Measurements from ENCODE around the gene PTPRM. TPM values are rescaled to one million over a fixed set of nuclear protein-coding genes. Genes with fewer than 3 reads are reported as not detected.

The PTPRM gene
- polyA plus RNA-seq, 4 donors: 82.9 to 104 (median 97.8) TPM

DNA sequence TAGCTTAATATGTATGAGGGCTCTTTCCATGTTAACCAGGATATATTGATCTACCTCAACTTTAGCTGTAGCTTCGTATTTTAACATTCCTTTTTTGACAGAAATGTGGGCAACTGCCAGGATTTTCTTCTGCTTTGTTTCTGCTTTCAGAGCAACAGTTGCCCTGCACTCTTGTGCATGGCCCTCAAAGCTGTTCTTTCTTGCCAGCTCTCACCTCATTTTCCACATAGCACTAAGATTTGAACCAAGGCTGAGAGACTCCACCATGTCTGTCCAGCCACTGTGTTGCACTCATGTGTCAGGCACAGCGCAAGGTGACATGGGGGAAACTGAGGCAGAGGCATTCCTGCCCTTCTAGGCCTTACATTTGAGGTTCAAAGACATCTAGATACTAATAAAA lies 619.3 kb downstream of the PTPRM start:
- DNase-seq (ENCODE audit: low read depth in 4 of 4, low spot score in 3 of 4): no peak

- no peak for DNase-seq (ENCODE audit: low read depth in 4 of 4, low spot score in 3 of 4)
Observed at GRCh38 chr18:8188184-8188583, 621.1 kb downstream of the PTPRM start.

DNA sequence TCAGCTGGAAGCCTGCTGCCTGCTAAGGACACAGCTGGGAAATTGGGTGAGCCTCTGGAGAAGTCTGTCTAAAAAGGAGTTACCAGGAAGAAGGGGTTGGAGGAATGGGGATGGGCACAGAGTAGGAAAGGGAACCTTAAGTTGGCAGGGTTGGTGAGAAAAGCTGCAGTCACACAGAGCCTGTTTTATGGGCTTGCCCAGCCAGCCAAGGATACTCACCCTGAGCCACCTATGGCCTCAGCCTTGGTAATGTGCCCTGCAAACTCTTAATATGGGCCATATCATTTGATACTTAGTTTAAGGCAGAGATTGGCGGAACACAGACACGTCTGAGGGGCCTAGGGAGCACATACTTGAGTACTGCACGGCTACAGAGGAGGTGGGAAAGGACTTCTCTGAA lies 623.9 kb downstream of the PTPRM start:
- no peak for DNase-seq (ENCODE audit: low read depth in 4 of 4, low spot score in 3 of 4)

- DNase-seq (ENCODE audit: low read depth in 4 of 4, low spot score in 3 of 4): no peak
Observed at GRCh38 chr18:8194431-8194830, 627.3 kb downstream of the PTPRM start.

DNA sequence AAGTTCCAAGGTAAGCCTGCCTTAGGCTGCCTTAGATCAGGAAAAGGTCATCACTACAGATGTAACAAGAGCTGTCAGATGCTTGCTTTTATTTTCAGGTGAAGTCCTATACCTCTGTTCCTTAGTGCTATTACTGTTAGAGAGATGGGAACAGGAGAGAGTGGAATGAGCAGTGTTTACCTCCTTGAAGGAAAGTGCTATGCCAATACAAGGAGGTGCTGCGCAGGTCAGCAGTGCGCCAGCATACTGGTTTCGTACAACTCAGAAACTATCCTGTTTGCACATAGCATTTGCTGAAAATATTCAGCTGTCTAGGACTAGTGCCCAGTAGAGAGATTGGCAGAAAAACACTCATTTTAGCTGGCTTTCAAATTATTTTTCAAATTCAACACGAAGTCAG lies 629.1 kb downstream of the PTPRM start:
- no peak for DNase-seq (ENCODE audit: low read depth in 4 of 4, low spot score in 3 of 4)

DNA sequence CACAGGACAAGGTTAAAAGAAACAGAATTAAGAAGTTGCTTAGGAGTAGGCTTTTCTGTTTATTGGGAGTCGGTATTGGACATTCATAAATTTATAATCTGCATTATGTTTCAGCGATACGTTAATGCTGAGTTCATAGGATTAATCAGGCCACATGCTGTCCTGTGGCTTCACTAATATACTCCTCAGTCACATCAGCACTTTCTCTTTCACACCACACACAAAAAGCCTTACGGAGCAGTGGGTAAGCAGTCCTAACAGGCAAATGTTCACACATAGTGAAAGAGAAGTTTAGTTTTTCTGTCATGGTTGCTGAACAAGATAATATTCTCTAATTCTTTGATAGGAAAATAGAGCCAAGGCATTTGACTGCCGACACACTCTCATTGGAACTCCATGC lies 630.4 kb downstream of the PTPRM start:
- no peak for DNase-seq (ENCODE audit: low read depth in 4 of 4, low spot score in 3 of 4)

- DNase-seq (ENCODE audit: low read depth in 4 of 4, low spot score in 3 of 4): no peak
Observed at GRCh38 chr18:8207996-8208395, 640.9 kb downstream of the PTPRM start.

GRCh38 chr18:8208716-8209115 lies 641.6 kb downstream of the PTPRM start:
- no peak for DNase-seq (ENCODE audit: low read depth in 4 of 4, low spot score in 3 of 4)

- DNase-seq (ENCODE audit: low read depth in 4 of 4, low spot score in 3 of 4): no peak
Observed at GRCh38 chr18:8212896-8213780, 646.0 kb downstream of the PTPRM start.

GRCh38 chr18:8215741-8216140 lies 648.6 kb downstream of the PTPRM start:
- DNase-seq (ENCODE audit: low read depth in 4 of 4, low spot score in 3 of 4): no peak

GRCh38 chr18:8217051-8217564 lies 650.0 kb downstream of the PTPRM start:
- no peak for DNase-seq (ENCODE audit: low read depth in 4 of 4, low spot score in 3 of 4)

GRCh38 chr18:8218197-8218596 lies 651.1 kb downstream of the PTPRM start:
- DNase-seq (ENCODE audit: low read depth in 4 of 4, low spot score in 3 of 4): no peak

DNA sequence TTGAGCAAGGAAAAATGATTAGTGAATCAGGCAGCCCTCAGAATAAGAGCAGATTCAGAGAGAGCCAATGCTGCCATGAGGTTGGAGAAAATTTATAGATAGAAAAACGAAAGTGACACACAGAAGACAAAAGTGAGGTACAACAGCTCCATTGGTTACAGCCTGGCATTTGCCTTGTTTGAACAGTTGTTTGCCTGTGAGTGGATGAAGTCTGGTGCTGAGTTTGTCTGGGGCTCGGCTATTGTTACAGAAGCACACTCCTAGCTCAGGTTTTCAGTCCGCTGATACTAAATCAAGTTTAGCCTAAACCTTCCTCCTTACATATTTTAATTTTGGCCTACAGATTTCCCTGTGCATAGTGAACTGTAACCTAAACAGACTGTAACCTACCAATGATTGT lies 654.3 kb downstream of the PTPRM start:
- DNase-seq (ENCODE audit: low read depth in 4 of 4, low spot score in 3 of 4): no peak

DNA sequence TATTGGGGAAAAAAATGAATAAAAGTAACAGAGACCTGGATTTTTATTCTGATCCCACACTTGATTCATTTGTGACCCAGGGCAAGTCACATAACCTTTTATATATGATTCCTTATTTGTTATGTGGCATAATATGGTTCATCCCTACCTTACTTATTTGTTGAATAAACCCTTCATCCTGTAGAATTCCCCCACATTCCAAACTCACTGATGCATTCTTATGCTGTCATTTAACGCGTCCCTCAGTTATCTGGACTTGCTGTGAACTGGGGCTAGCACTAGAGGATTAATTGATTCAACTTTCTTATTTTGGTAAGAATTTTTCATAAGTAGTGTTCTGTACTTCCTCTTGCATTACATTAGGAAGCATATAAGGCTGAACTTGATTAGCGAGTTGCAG lies 657.5 kb downstream of the PTPRM start:
- DNase-seq (ENCODE audit: low read depth in 4 of 4, low spot score in 3 of 4): no peak

GRCh38 chr18:8229040-8229439 lies 661.9 kb downstream of the PTPRM start:
- no peak for DNase-seq (ENCODE audit: low read depth in 4 of 4, low spot score in 3 of 4)

GRCh38 chr18:8229787-8230186 lies 662.7 kb downstream of the PTPRM start:
- DNase-seq (ENCODE audit: low read depth in 4 of 4, low spot score in 3 of 4): no peak

- DNase-seq (ENCODE audit: low read depth in 4 of 4, low spot score in 3 of 4): no peak
Observed at GRCh38 chr18:8231316-8231715, 664.2 kb downstream of the PTPRM start.

DNA sequence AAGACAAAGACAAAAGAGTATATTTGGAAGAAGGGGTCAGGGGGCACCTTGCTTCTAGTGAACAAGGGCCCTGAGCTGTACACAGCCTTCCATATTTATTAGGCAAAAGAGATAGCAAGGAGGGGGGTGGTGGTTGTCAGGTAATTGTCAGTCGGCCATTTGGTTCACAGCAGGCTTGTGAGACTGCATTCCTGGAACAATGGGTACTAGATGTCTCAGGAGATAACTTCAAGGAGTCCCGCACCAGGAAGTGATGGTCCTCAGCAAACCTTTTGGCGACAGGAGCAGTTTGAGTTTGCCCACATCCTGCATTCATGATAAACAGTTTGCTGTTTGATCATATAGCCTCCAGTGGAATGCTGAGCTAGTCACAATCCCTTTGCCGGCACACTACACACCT lies 665.7 kb downstream of the PTPRM start:
- DNase-seq (ENCODE audit: low read depth in 4 of 4, low spot score in 3 of 4): no peak

DNA sequence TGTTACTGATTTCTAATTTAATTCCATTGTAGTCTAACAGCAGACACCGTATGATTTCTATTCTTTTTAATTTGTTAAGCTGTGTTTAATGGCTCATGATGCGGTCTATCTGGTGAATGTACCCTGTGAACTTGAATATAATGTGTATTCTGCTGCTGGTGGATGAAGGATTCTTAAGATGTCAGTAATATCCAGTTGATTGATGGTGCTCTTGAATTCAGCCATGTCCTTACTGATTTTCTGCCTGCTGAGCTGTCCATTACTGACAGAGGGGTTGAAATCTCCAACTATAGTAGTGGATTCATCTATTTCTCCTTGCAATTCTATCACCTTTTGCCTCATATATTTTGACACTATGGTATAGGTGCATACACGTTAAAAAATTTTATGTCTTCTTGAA lies 668.8 kb downstream of the PTPRM start:
- no peak for DNase-seq (ENCODE audit: low read depth in 4 of 4, low spot score in 3 of 4)

DNA sequence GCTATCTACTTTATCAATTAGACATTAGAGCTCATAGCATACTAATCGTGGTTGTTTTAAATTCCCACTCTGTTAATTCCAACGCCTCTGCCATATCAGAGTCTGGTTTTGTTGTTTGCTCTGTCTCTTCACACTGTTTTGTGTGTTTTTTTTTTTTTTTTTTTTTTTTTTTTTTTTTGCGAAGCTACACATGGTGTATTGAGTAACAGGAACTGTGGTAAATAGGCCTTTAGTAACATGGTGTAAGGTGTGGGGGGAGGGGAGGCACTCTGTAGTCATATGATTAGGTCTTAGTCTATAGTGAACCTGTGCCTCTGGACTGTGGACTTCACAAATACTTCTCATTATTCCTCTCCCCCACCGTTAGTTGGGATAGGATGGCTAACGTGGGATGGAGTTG lies 671.4 kb downstream of the PTPRM start:
- no peak for DNase-seq (ENCODE audit: low read depth in 4 of 4, low spot score in 3 of 4)

DNA sequence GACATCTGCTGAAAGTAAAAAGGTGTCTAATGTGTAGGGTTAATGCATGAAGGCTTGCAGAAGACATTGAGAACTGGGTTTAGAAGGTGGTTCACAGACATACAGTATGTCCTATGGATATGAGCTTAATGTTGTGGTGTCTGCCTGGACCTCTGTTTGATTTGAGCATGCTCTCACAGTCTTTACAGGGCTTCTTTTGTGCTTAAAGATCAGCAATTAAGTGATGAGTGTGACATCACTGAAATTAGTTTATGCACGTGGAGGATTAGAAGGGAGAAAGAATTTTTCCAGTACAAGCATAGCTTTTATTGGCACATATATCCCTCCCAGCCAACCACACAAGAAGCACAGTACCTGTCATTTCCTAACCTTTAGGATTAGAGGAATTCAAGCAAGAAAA lies 674.6 kb downstream of the PTPRM start:
- DNase-seq (ENCODE audit: low read depth in 4 of 4, low spot score in 3 of 4): no peak

DNA sequence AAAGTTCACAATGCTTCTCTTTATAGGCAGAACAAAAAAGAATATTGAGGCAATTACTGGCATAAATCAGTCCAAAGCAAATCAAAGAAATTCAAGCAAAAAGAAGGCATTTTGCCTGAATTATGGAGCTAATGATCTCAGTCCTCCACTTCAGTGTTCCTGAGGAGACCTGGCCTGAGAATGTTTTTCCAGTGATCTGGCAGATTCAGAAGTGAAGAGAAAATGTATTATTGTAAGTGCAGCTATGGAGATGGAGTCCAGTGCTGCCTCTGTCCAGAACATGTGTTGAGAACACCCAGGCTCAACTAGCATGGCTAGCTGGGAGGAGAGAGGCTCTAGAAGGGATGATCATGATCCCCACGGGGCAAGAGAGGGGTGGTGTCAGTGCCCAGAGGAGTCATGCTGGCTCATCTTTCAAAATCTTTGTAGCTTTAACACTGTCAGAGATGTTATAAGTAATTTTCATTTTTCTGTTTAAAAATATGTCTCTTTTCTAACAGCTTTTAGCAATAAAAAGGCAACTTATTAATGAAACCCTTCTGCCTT lies 675.1 kb downstream of the PTPRM start:
- no peak for DNase-seq (ENCODE audit: low read depth in 4 of 4, low spot score in 3 of 4)
